HG02943 (cell line): Measurements from ENCODE around the gene DMD.

Experiments used
- ATAC-seq: cut with Tn5 transposase; IDR thresholded peaks from one replicate; pipeline ENCODE4 v1.9.1; 2021; ENCODE audit warnings: mild to moderate bottlenecking, low read depth, moderate library complexity; ENCODE audit not compliant: unreplicated experiment

DMD gene

DNA sequence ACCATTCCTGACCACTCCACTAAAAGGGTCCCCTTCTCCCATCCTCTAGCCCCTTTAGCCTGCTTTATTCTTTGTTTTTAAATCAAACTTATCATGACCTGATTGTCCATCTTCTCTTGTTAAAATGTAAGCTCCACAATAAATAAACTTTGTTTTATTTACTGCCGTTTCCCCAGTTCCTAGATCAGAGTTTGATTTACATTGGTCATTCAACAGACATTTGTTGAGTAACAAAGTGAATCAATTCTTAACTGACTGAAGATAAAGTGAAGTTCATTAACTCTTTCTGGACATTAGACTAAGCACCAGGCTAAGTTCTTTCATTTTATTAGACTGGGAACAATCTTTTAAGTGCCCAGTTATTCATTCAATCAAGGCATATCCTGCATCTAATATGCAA, 1876.4 kb downstream of the DMD start:
- ATAC-seq, result no peak

DNA sequence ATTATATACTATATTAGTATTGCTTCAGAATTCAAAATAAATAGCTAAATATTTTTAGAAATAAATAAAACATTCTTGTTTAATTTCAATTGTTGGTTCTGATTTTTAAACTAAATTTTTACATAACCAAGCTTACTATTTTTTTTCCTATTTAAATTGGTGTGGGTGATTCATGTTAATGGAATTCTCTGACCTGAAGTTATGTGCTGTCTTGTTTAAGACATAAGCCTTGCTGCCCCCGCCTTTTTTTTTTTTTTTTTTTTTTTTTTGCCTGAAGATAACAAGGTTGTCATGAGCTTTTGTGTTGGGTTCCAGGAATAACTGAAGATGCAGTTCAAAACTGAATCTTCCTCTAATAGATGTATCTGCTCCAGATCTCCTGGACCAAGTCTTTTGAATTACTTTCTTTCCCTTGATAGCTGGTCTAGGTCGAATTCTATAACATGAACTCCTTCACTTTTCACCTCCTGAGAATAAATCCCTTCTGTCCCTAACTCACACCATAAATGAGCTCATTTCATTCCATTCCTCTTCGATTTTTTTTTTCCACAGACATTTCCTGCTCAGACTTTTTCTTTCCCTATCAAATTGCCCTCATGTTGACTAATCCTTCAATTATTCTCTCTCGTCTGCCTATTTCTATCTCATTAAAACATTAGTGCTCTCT, 1878.1 kb downstream of the DMD start:
- ATAC-seq, result no peak

DNA sequence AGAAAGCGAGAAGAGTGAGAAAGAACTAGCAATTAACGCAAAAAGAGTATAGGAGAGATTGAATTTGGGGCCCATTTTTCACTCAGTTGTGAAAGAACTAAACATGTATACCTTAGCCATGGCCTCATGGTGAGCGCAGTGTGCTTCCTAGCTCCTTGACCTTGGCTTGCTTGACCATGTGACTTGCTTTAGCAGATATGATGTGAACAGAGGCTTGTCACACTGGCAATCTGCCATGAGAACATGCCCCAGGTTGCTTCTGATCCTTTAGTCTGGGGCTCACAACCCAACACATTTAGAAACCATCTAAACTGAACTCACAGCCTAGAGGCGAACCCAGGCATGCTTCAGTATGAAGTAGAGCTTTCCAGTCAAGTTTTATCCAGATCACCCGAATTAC, 1879.4 kb downstream of the DMD start:
- ATAC-seq, result no peak

DNA sequence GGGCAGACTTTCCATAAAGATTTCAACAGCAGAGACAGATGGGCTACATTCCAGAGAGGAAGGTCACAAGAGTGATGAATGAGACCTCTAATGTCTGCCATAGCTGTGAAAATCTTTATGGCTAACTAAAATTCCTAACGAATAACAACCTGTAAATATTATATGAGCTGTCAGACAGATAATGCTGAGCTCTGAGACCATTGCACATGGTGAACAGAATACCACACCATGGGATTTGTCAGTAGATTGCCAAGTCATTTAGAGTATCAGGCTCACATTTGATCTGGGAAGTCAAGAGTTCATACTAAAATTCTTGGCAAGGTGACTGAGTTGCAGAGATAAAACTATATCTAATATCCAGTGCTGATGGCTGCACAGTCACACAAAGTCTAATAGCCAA, 1880.3 kb downstream of the DMD start:
- ATAC-seq, result no peak

DNA sequence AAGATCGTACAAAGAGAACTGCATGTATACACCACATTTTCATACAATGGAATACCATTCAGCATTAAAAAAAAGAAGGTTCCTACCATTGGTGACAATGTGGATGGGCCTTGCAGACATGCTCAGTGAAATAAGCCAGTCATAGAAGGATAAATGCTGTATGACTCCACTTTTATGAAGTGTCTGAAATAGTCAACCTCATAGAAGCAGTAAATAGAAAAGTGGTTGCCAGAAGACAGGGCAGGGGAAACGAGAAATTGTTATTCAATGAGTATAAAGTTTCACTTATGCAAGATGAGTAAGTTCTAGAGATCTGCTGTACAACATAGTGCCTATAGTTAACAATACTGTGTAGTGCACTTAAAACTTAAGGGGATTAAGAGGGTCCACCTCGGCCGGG, 1882.1 kb downstream of the DMD start:
- ATAC-seq, result no peak

DNA sequence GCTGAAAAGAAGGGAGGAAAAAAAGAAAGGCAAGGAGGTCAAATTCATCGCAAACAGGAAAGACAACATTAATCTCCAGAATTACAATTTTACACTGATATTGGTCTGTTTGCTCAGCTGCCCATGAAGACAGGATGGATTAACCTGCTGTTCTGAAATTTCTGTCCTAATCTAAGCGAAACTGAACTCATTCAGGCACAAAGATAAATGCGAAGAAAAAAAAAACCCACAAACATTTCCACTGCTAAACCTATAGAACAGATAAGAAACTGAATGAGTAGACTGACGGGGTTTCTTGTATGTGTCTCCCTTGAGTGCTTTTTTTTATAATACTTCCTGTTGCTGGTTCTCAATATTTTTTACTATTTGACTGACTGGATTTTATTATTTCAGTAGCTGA, 1887.7 kb downstream of the DMD start:
- ATAC-seq, result peak; percentile 85

DNA sequence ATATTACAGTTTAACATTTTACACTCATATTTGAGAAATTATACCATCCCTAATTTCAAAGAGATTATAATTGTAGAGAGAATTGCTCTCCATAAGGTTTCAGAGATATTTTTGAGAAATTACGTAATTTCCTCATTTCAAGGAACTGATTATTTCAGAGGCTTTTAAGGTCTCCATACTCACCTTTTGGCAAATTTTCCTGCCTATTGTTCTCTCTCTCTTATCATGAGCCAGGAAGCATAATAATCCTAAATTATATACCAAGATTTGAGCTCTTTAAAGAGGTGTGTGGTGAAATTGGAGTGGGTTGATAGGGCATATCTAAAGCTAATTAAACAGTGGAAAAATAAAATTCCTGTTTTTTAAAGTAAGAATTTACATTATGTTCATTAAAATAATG, 1890.6 kb downstream of the DMD start:
- no peak for ATAC-seq

DNA sequence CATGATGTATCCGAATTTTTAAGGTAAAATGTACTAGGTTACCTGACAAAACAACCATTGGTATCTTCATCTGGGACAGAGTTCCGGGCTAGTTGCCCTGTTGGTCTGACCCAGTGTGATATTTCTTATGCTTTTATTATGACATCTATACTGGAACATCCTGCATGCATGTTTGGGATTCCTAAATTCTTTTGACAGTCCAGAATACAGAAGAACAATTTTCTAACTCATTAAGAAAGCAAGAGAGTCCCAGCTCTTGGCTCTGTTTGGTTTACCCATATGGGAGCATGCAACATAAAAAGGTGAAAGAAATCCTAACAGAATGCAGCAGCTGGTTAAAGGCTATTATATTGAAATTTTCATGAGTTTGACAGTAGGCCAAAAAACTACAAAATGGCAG, 1891.8 kb downstream of the DMD start:
- ATAC-seq, result no peak

DNA sequence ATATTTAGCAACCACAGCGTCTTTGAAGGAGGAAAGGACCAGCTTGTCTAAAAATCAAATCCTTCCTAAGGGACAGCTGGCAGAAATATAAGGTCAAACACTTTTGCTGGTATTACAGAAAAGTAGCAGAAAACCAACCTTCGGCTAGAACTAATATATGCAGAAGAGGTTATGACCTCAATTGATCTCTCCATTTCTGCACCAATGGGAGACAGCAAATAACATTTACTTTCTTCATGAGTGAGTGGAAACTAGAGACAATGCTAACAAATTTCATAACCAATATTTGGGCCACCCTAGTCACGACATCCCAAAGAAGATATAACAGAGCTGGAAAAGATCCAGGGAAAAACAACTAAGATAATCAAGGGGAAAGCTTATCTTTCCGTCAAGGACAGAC, 1892.5 kb downstream of the DMD start:
- ATAC-seq, result no peak

DNA sequence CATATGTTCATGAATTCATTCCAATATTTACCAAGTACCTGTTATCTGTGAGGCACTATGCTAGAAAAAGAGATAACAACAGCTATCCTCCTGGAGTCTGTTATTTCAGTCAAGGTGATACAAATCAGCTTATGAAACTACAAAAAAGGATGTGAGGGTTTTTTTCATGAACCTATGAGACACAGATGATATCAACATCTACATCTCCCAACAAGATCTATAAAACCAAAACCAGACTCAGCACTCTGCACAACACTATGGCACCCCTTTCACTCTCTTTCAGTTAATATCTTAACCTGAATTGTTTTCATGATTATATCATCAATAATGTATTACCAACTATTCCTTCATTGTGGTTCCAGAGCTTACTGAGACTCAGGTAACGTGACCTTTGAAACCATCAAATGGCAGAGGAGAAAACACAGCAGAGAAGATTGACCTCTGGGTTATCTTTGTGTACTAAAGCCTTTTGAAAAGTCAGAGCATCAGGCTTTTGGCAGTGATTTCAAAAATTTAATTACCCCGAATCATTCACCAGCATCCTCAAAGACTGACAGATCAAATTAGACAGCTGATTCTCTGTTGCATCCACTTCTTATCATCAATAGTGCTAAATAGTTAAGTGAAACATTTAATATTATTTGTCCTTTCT, 1894.9 kb downstream of the DMD start:
- no peak for ATAC-seq

DNA sequence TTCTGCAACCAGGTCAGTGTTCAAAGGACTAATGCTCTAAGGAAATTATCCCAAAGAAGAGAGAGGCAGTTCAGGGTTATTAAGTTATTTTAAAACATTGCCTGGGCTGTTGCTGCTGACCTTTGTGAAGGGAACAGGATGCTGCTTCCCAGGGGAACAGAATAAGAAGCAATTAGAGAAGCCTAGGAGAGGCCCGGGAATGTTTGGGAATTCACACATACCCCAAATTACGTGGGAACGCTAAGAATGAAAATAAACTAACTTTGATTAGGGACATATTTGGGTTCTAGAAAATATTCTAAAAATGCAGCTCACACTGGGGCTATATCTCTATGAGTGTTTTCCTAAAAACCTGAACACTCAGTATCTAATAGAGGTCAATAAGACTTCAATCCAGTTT, 1896.4 kb downstream of the DMD start:
- ATAC-seq, result no peak

DNA sequence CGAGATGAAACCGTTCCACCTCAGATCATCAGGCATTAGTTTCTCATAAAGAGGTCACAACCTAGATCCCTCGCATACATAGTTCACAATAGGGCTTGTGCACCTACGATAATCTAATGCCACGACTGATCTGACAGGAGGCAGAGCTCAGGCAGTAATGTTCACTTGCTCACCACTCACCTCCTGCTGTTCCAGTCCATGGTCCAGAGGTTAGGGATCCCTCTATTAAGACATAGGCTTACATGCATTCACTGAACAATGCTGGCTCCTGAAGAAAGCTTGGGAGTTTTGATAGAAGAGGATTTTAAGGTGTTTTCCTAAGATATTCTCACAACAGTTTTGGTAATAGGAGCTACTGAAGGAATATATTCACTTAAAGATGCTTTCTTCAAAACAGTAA, 1903.4 kb downstream of the DMD start:
- no peak for ATAC-seq

DNA sequence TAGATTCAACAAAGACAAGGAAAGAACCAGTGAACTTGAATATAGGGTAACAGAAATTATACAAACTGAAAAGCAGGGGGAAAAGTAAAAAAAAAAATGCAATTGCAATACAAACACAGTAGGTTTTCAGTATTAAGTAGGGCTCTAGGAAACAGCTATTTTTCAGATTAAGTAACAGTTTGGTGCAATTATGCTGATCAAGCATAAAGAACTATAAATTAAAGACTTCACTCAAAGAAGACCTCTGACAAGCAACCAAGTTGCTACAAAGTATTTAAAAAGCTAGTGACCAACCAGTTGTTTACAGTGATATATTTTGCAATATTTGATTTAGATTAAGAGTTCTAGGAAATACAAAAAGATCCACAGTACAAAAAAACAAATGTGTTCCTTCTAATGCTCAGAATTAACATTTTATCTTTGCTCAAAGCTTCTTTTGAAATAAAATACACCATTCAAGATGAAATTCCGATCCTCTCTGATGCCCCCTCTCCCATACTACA, 1908.7 kb downstream of the DMD start:
- ATAC-seq, result no peak

DNA sequence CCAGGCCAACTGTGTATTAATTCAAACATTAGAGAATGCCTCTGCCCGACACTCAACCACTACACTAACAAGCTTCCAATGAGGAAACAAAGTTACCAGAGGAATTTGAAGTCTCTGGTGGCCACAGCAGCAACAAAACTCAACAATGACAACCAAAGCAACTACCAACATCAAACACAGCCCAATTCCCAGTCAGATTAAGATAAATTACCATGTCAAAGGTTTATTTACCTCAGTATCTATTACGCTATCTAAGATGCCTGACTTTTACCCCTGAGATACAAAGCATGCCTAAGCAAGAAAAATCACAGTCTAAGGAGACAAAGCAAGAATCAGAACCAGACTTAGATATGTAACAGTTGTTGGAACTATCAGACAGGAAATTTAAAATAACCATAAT, 1909.4 kb downstream of the DMD start:
- ATAC-seq, result no peak

DNA sequence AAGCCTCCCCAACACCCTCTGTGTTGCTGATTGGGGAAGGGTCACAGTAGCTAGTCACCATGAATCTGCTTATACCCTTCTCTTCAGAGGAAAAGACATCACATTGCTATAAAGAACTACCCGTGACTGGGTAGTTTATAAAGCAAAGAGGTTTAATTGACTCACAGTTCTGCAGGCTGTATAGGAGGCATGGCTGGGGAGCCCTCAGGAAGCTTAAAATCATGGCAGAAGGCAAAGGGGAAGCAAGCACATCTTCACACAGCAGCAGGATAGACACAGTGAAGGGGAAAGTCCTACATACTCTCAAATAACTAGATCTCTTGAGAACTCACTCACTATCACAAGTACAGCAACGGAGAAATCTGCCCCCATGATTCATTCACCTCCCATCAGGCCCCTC, 1910.1 kb downstream of the DMD start:
- ATAC-seq, result no peak

DNA sequence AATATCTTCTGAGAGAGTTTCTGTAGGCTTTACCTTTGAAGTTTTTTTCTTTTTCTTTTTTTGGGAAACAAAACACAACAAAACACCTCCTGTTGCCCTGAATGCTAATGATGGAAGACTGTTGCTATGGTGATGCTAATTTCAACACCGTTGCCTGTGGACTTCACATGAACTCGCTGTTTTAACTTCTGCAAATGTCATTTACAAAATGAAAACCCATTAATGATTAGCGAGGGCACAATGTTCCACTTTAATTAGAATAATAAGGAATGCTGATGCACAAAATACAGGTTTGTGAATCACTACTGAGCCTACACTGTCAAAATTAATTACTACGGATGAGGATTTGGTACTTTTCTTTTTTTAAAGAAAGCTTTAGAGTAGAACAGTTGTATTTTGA, 1912.4 kb downstream of the DMD start:
- ATAC-seq, result no peak

DNA sequence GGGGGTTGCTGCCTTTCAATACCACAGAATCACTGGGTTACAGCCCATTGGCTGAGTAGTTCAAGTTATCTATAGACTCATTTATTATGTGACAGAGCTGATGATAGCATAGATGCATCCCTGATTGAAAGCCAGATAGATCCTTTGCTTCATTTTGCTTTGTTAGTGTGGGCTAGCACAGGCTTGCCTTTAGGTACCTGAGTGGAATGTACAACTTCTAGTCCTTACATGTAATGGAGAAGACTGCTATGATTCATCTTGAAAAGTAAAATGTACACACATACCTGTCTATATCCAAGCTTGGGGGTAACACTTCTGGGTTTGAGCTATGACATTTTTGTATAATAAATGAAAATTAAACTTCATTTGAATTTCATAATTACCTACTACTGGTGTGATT, 1913.5 kb downstream of the DMD start:
- ATAC-seq, result no peak

DNA sequence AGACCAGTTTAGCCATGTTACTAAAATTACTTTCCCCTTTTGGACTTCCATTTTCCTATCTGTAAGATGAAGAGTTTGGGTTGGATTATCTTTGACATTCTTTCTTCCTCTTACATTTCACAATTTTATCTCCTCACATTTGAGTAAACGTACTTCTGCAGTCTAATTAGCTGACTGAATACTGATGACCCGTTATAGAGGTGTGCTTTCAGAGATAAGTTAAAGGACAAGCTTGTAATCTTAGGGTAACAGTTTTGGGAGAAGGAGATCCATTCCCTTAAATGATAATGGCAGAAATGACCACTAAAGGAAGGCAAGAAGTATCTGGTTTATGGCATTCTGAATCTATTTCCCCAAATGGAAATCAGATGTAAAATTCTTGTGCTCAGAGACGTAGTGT, 1916.9 kb downstream of the DMD start:
- no peak for ATAC-seq

DNA sequence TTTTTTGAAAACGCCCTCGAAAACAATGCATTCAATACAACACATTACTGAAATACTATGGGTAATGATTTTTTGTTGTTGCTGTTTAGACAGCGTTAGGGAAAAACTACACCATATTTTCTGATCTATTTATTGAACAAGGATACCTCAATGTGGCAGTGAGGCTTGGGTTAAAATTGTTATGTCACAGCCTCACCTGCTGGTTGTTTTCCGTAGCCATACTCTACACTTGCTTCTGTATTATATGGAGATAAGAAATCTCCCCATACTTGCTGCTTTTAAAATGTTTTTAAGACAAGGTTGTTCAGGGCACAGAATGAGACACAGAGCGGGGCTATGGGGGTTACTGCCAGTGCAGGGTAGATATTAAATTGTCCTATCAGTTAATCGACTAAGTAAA, 1917.9 kb downstream of the DMD start:
- no peak for ATAC-seq

DNA sequence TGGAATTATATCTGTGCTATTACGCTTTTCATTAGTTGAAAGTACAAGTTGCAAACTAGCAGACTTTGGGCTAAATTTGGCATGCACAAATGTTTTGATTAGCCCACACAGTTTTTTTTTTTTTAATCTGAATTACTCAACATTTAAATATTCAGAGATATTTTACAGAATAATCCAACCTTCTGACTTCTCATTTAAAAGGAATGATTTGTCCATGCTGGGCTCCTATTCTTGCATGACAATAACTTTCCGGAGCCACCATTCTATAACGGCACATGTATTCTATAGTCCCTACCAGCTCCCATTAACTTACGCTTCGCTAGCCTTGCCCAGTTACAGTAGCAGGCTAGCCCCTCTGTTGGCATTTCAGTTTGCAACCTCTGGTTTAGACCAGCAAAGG, 1920.2 kb downstream of the DMD start:
- no peak for ATAC-seq

DNA sequence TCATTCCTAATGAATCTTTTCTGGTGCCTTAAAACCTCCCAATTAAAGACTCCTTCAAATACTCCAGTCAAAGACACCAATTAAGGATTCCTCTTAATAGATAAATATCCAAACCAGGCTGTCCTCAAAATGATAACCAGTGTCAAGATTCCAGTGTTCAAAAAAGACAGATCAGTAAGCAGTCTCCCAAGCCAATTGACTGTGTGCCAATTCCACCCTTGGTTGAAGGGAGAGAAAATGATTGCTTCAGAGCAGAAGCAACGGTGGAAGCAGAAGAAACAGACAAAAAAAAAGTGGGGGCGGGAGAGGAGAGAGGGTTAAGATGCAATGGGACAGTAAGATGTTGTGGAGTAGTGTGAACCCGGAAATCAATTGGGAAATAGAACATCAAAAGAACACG, 1923.5 kb downstream of the DMD start:
- ATAC-seq, result no peak

DNA sequence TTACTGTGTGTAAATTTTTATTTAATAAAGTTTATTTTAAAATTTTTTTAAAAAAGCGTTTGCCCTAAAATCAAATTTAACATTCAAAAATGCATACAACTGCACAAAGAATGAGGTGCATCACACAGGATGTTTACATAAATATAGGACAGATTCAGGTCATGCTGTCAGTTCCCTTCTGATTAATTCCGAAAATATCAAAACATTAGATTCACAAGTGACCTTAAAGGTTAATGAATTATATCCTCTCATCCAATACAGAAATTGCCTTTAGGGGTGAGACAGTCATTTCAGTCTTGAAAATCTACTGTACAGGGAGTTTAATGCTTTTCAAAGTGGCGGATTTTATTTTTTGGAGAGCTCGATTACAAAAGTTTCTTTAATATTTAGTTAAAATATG, 1930.8 kb downstream of the DMD start:
- no peak for ATAC-seq

DNA sequence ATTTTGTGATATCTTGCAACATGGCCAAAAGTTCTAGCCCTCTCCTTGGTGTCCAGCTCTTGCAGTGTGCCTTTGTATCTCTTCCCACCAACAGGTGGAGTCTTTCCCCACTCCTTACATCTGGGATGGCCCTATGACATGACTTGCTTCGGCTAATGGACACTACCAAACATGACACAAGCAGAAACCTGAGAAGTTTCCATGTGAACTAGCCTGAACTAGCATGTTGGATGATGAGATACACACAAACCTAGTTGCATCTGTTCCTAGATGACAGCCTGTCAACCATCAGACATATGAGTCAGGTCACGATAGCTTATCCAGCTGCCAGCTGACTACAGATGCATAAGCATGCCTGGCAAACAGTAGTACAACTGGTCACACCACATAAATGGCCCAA, 1932.0 kb downstream of the DMD start:
- ATAC-seq, result no peak
